IMR-90 (cell line): ENCODE measurements around the gene ASTL. TPM values are rescaled to one million over a fixed set of nuclear protein-coding genes. Genes with fewer than 3 reads are reported as not detected.

Source experiments
- ATAC-seq: fragments of 200-7000 bp; cut with Tn5 transposase; 2 replicates; pipeline ENCODE4 v1.9.1; 2020; ENCODE audit warnings: low read depth, mild to moderate bottlenecking, moderate library complexity
- BruUV-seq: library from RNA; stranded (reverse); fragments of 400-500 nt; replicated peaks from 2 replicates; lab custom pipeline; 2021; lab: Mats Ljungman, UMichigan
- CTCF ChIA-PET: fragments of 300-600 bp; formaldehyde crosslinking; extraction: SDS; loops from one replicate; lab custom pipeline; 2021; ENCODE audit warnings: antibody characterized with exemption; lab: Yijun Ruan, JAX
- POLR2A ChIA-PET: fragments of 300-600 bp; sonication (Branson Sonifier 250); formaldehyde crosslinking; loops from one replicate; lab custom pipeline; 2022; ENCODE audit warnings: antibody characterized with exemption; ENCODE audit not compliant: unreplicated experiment; lab: Charles Lee
- DNase-seq: peaks from one replicate; pipeline ENCODE4 v3.0.0; 2013
- H2AFZ ChIP-seq: replicated peaks from 2 replicates; pipeline ENCODE3; 2013; ENCODE audit warnings: low read length, mild to moderate bottlenecking; ENCODE audit not compliant: poor library complexity
- H2AK5ac ChIP-seq: 2 replicates; pipeline ENCODE4 v1.6.1; 2013; ENCODE audit warnings: low read depth, low read length, inconsistent platforms
- H2AK9ac ChIP-seq: replicated peaks from 2 replicates; pipeline ENCODE3; 2013; ENCODE audit warnings: mild to moderate bottlenecking, low read depth, low read length, moderate library complexity; ENCODE audit not compliant: poor library complexity
- H2BK120ac ChIP-seq: 2 replicates; pipeline ENCODE4 v1.6.1; 2013; ENCODE audit warnings: low read depth, low read length, inconsistent platforms
- H2BK15ac ChIP-seq: 3 replicates; pipeline ENCODE4 v1.6.1; 2013; ENCODE audit warnings: low read depth, low read length, inconsistent platforms
- H2BK20ac ChIP-seq: 2 replicates; pipeline ENCODE4 v1.6.1; 2013; ENCODE audit warnings: low read depth, mild to moderate bottlenecking, inconsistent platforms, low read length, moderate library complexity
- H2BK5ac ChIP-seq: 2 replicates; pipeline ENCODE4 v1.6.1; 2013; ENCODE audit warnings: mild to moderate bottlenecking, low read depth, low read length, inconsistent platforms; ENCODE audit not compliant: poor library complexity, severe bottlenecking
- H3K14ac ChIP-seq: replicated peaks from 2 replicates; pipeline ENCODE4 v1.6.1; 2013; ENCODE audit warnings: low read depth, low read length, inconsistent platforms
- H3K18ac ChIP-seq: 2 replicates; pipeline ENCODE4 v1.6.1; 2013; ENCODE audit warnings: low read depth, low read length, control low read depth
- H3K23ac ChIP-seq: 2 replicates; pipeline ENCODE4 v1.6.1; 2013; ENCODE audit warnings: low read depth, low read length, inconsistent platforms
- H3K27ac ChIP-seq: 2 replicates; pipeline ENCODE4 v1.5.1; 2013; ENCODE audit warnings: mild to moderate bottlenecking, control low read depth, low read length; ENCODE audit not compliant: insufficient read depth
- H3K27me3 ChIP-seq: 2 replicates; pipeline ENCODE4 v1.6.1; 2013; ENCODE audit warnings: low read length; ENCODE audit not compliant: control insufficient read depth, insufficient read depth
- H3K36me3 ChIP-seq: 2 replicates; pipeline ENCODE4 v1.6.1; 2013; ENCODE audit warnings: low read length, mixed read lengths; ENCODE audit not compliant: control insufficient read depth, insufficient read depth
- H3K4ac ChIP-seq: 2 replicates; pipeline ENCODE4 v1.6.1; 2013; ENCODE audit warnings: low read depth, low read length, inconsistent platforms
- H3K4me1 ChIP-seq: 2 replicates; pipeline ENCODE4 v1.6.1; 2013; ENCODE audit warnings: low read length, mixed read lengths; ENCODE audit not compliant: control insufficient read depth, insufficient read depth
- H3K4me2 ChIP-seq: 2 replicates; pipeline ENCODE4 v1.6.1; 2013; ENCODE audit warnings: low read depth, mild to moderate bottlenecking, control low read depth, low read length, moderate library complexity
- H3K4me3 ChIP-seq: 2 replicates; pipeline ENCODE4 v1.5.1; 2013; ENCODE audit warnings: low read depth, mild to moderate bottlenecking, control low read depth, low read length, moderate library complexity; ENCODE audit not compliant: insufficient read depth
- H3K56ac ChIP-seq: 2 replicates; pipeline ENCODE4 v1.6.1; 2013; ENCODE audit warnings: low read length, inconsistent platforms; ENCODE audit not compliant: insufficient read depth; ENCODE audit errors: extremely low read depth
- H3K79me1 ChIP-seq, 2 experiments: 2 replicates each; pipeline ENCODE4 v1.6.1; 2013; ENCODE audit warnings: low read length in 2 of 2, inconsistent platforms in 1 of 2, low read depth in 1 of 2
- H3K9ac ChIP-seq: 2 replicates; pipeline ENCODE4 v1.6.1; 2013; ENCODE audit warnings: low read depth, low read length, control low read depth
- H3K9me1 ChIP-seq: 2 replicates; pipeline ENCODE4 v1.6.1; 2013; ENCODE audit warnings: low read length, inconsistent platforms; ENCODE audit not compliant: insufficient read depth
- H3K9me3 ChIP-seq: 2 replicates; pipeline ENCODE4 v1.6.1; 2013; ENCODE audit warnings: low read length; ENCODE audit not compliant: control insufficient read depth, insufficient read depth
- H4K20me1 ChIP-seq: 2 replicates; pipeline ENCODE4 v1.6.1; 2013; ENCODE audit warnings: low read length, inconsistent platforms; ENCODE audit not compliant: insufficient read depth
- H4K5ac ChIP-seq: 2 replicates; pipeline ENCODE4 v1.6.1; 2013; ENCODE audit warnings: mild to moderate bottlenecking, low read depth, low read length, control low read depth
- H4K8ac ChIP-seq, 2 experiments: 2 replicates each; pipeline ENCODE4 v1.6.1; 2013; ENCODE audit warnings: low read depth in 2 of 2, low read length in 2 of 2, control low read depth in 1 of 2, inconsistent platforms in 1 of 2
- H4K91ac ChIP-seq: 2 replicates; pipeline ENCODE4 v1.6.1; 2013; ENCODE audit warnings: low read depth, low read length, inconsistent platforms; ENCODE audit not compliant: insufficient read depth
- BHLHE40 ChIP-seq: fragments of 150-350 bp; IDR thresholded peaks from 2 replicates; pipeline ENCODE4 v1.6.1; 2016; ENCODE audit warnings: mild to moderate bottlenecking, low read depth, low read length
- MAFK ChIP-seq: IDR thresholded peaks from 2 replicates; pipeline ENCODE4 v1.6.1; 2012; ENCODE audit warnings: low read depth, low read length, improper control_type of control experiment
- MAZ ChIP-seq: IDR thresholded peaks from 2 replicates; pipeline ENCODE4 v1.6.1; 2012; ENCODE audit warnings: low read depth, mild to moderate bottlenecking, low read length, improper control_type of control experiment, moderate library complexity, borderline replicate concordance
- POLR2A ChIP-seq: IDR thresholded peaks from 2 replicates; pipeline ENCODE4 v1.6.1; 2012; ENCODE audit warnings: mild to moderate bottlenecking, low read depth, low read length
- RAD21 ChIP-seq: IDR thresholded peaks from 2 replicates; pipeline ENCODE4 v1.6.1; 2012; ENCODE audit warnings: low read length, improper control_type of control experiment
- SMC3 ChIP-seq: fragments of 150-350 bp; IDR thresholded peaks from 2 replicates; pipeline ENCODE4 v1.6.1; 2016; ENCODE audit warnings: low read depth, mild to moderate bottlenecking, antibody characterized with exemption, low read length, moderate library complexity
- WGBS, 2 experiments: methylation state at CpG; one replicate each; pipeline versions ENCODE4 v1.1.5 to v1.1.7; 2013; ENCODE audit warnings: missing lambda C conversion rate in 2 of 2; ENCODE audit not compliant: insufficient read length in 1 of 2; ENCODE audit errors: extremely low coverage in 2 of 2; 5-methylcytosine and 5-hydroxymethylcytosine counted together
- dilution Hi-C: fragments of 300-500 bp; cut with HindIII; formaldehyde crosslinking; loops from one replicate; pipeline ENCODE4 v1.14.3; 2018; ENCODE audit warnings: low sequenced_read_pairs; ENCODE audit not compliant: unreplicated experiment
- in situ Hi-C: fragments of 300-500 bp; cut with MboI; formaldehyde crosslinking; loops from 3 replicates; pipeline ENCODE4 v1.14.3; 2019; ENCODE audit warnings: low sequenced_read_pairs, inconsistent platforms, mixed read lengths
- intact Hi-C: fragments of 100-400 bp; cut with micrococcal nuclease; formaldehyde crosslinking; loops from 2 replicates; pipeline ENCODE4 v1.10.0; 2022
- polyA plus RNA-seq, 3 experiments: library from polyadenylated mRNA; depleted of rRNA; stranded (reverse); fragments of >200 nt; gene quantifications; 2 replicates each; pipeline ENCODE4 v1.2.3, GENCODE V29; 2012; ENCODE audit warnings: low replicate concordance in 1 of 3
- total RNA-seq: library from RNA; depleted of rRNA; stranded (reverse); fragments of >200 nt; gene quantifications from 2 replicates; pipeline ENCODE4 v1.2.3, GENCODE V29; 2012; rRNA removed

Gene ASTL
- total and polyA plus RNA-seq, 2 of the 4 experiments (the other 2 are of a cell fraction): not detected

GRCh38 chr2:96073170-96073775 is 65.0 kb downstream of the ASTL start:
- TF ChIP-seq MAFK (no peak), RAD21 (no peak), SMC3 (no peak), MAZ (no peak), POLR2A (no peak), BHLHE40 (no peak)
- H3K9me1 ChIP-seq: no peaks in the 10 kb centered on the region
- H3K79me1 ChIP-seq: no peaks in the 10 kb centered on the region
- no peak for ATAC-seq
- no peak overlapping the region for H2AK9ac ChIP-seq
- no peak overlapping the region for H3K4me3 ChIP-seq
- H3K4me1 ChIP-seq: no peaks in the 10 kb centered on the region
- H2BK15ac ChIP-seq: no peak overlapping the region
- BruUV-seq: no TSS peak
- no peak overlapping the region for H3K23ac ChIP-seq
- H4K91ac ChIP-seq: no peak overlapping the region
- CTCF ChIA-PET: no interaction called here
- POLR2A ChIA-PET: no interaction called here
- no peak overlapping the region for H2BK120ac ChIP-seq
- no peaks in the 10 kb centered on the region for H4K20me1 ChIP-seq
- 38% methylated on average over 1 of the region's 7 CpGs; no CpG with 5 or more reads in 1 of the 2 experiments for WGBS, 2 experiments
- H2BK20ac ChIP-seq: no peak overlapping the region
- no peak overlapping the region for H3K56ac ChIP-seq
- H3K9ac ChIP-seq: no peak overlapping the region
- H3K36me3 ChIP-seq: no peaks in the 10 kb centered on the region
- H3K18ac ChIP-seq: no peak overlapping the region
- DNase-seq: no peak
- peaks cover 20% of the 10 kb centered on the region; the same call in 1 of the 2 replicates for H3K27me3 ChIP-seq
- H3K4ac ChIP-seq: no peak overlapping the region
- in situ Hi-C loops: loop anchor here (25.0 kb wide), 1 partner anchor 1589 kb away; the partner anchor contains the start of genes ACTR1B and C2orf92
- no peak overlapping the region for H2BK5ac ChIP-seq
- dilution Hi-C loops: no loop called here
- H2AFZ ChIP-seq: no peak overlapping the region
- intact Hi-C loops: no loop called here
- H2AK5ac ChIP-seq: no peak overlapping the region
- H4K8ac ChIP-seq: no peak overlapping the region
- H3K4me2 ChIP-seq: no peak overlapping the region
- H3K14ac ChIP-seq: no peak overlapping the region
- H3K9me3 ChIP-seq: peaks cover 10% of the 10 kb centered on the region
- no peak overlapping the region for H4K5ac ChIP-seq
- no peak overlapping the region for H3K27ac ChIP-seq

Other genes starting within 250 kb of the ASTL start
- gene ANKRD36C, start 146.7 kb downstream of the ASTL start, total RNA-seq: 27.1 and 32.8 TPM in 2 replicates
- gene ANKRD36C, start 146.7 kb downstream of the ASTL start, polyA plus RNA-seq (2012; rRNA removed): 1.5 and 2.2 TPM in 2 replicates
- gene GPAT2, start 103.6 kb downstream of the ASTL start, total RNA-seq: 0.28 and 0.36 TPM in 2 replicates
- 0.53 and 0.57 TPM in 2 replicates for gene GPAT2, start 103.6 kb downstream of the ASTL start, polyA plus RNA-seq (2012; rRNA removed)
- gene ADRA2B, start 21.9 kb downstream of the ASTL start, total RNA-seq: not detected in 2 replicates
- not detected in 2 replicates for gene ADRA2B, start 21.9 kb downstream of the ASTL start, polyA plus RNA-seq (2012; rRNA removed)
- 1.8 and 2.5 TPM in 2 replicates for gene DUSP2, start 6.9 kb upstream of the ASTL start, total RNA-seq
- gene DUSP2, start 6.9 kb upstream of the ASTL start, polyA plus RNA-seq (2012; rRNA removed): 3.8 and 4.8 TPM in 2 replicates
- 138 and 189 TPM in 2 replicates for gene STARD7, start 70.3 kb upstream of the ASTL start, total RNA-seq
- 51.1 and 61.7 TPM in 2 replicates for gene STARD7, start 70.3 kb upstream of the ASTL start, polyA plus RNA-seq (2012; rRNA removed)
- gene TMEM127, start 127.5 kb upstream of the ASTL start, total RNA-seq: 20.0 and 35.7 TPM in 2 replicates
- gene TMEM127, start 127.5 kb upstream of the ASTL start, polyA plus RNA-seq (2012; rRNA removed): 47.6 and 52.2 TPM in 2 replicates
- gene CIAO1, start 127.7 kb upstream of the ASTL start, total RNA-seq: 85.5 and 94.3 TPM in 2 replicates
- gene CIAO1, start 127.7 kb upstream of the ASTL start, polyA plus RNA-seq (2012; rRNA removed): 78.8 and 81.1 TPM in 2 replicates
- gene SNRNP200, start 167.0 kb upstream of the ASTL start, total RNA-seq: 44.1 and 44.2 TPM in 2 replicates
- gene SNRNP200, start 167.0 kb upstream of the ASTL start, polyA plus RNA-seq (2012; rRNA removed): 108 TPM in 2 replicates
- gene ITPRIPL1, start 186.8 kb upstream of the ASTL start, total RNA-seq: 1.1 and 1.4 TPM in 2 replicates
- 0.84 and 0.99 TPM in 2 replicates for gene ITPRIPL1, start 186.8 kb upstream of the ASTL start, polyA plus RNA-seq (2012; rRNA removed)
- 16.7 and 17.7 TPM in 2 replicates for gene NCAPH, start 197.3 kb upstream of the ASTL start, total RNA-seq
- gene NCAPH, start 197.3 kb upstream of the ASTL start, polyA plus RNA-seq (2012; rRNA removed): 16.5 and 19.4 TPM in 2 replicates